Effector memory CD8-positive, alpha-beta T cell (primary cell): Measurements from ENCODE around the gene SMC1B.
"Not testable (repeated sequence)": the region's sequence is repeated elsewhere in the genome, so short reads cannot be mapped to it uniquely, and the experiment has no call there.

ENCODE experiments used
- ATAC-seq: fragments of 150-1000 bp; cut with Tn5 transposase; replicated peaks from 2 replicates; pipeline ENCODE4 v1.10.0; 2021; ENCODE audit warnings: mild to moderate bottlenecking, moderate library complexity
- DNase-seq, 3 experiments: peaks; one replicate each; pipeline ENCODE4 v3.0.0; 2021
- H3K27ac Mint-ChIP-seq, 2 donors: one replicate each; pipeline ENCODE4 v1.8.0; 2022; ENCODE audit warnings: mild to moderate bottlenecking in 2 of 2, mixed read lengths in 2 of 2, moderate library complexity in 2 of 2
- H3K27me3 Mint-ChIP-seq, 2 donors: one replicate each; pipeline ENCODE4 v1.8.0; 2022; ENCODE audit warnings: mixed read lengths in 2 of 2
- H3K36me3 Mint-ChIP-seq: one replicate; pipeline ENCODE4 v1.8.0; 2022; ENCODE audit warnings: mild to moderate bottlenecking, moderate library complexity, mixed read lengths; ENCODE audit not compliant: insufficient read depth
- H3K4me1 Mint-ChIP-seq, 2 donors: one replicate each; pipeline ENCODE4 v1.8.0; 2022; ENCODE audit warnings: low read depth in 2 of 2, mixed read lengths in 2 of 2
- H3K4me3 Mint-ChIP-seq, 2 donors: one replicate each; pipeline ENCODE4 v1.8.0; 2022; ENCODE audit warnings: mild to moderate bottlenecking in 2 of 2, mixed read lengths in 2 of 2, moderate library complexity in 2 of 2
- H3K9me3 Mint-ChIP-seq, 2 donors: one replicate each; pipeline ENCODE4 v1.8.0; 2022; ENCODE audit warnings: mixed read lengths in 2 of 2

Gene SMC1B

DNA sequence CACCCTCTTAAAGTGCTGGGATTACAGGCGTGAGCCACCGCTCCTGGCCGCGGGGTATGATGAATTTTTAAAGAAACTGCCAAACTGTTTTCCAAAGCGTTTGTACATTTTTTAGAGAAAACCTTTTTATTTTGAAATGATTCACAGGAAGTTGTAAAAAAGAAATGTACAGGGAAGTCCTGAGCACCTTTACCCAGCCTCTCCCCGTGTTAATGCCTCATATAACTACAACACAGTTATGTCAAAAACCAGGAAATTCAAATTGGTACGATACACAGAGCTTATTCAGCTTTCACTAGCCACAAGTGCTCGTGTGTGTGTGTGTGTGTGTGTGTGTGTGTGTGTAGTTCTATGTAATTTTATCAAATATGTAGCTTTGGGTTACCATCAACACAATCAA, 110.6 kb downstream of the SMC1B start:
- DNase-seq (no peak), ATAC-seq (no peak)
- Mint-ChIP-seq H3K27ac (peak overlapping the region in 1 of 2 donors; percentile 60), H3K9me3 (no peaks in the 10 kb centered on the region), H3K4me3 (no peak overlapping the region), H3K4me1 (no peaks in the 10 kb centered on the region), H3K36me3 (no peaks in the 10 kb centered on the region), H3K27me3 (no peaks in the 10 kb centered on the region)

- peak overlapping the region; percentile 1 to 34 for H3K27ac Mint-ChIP-seq
- no peaks in the 10 kb centered on the region for H3K36me3 Mint-ChIP-seq
- ATAC-seq (no peak), DNase-seq (no peak)
- no peaks in the 10 kb centered on the region for H3K27me3 Mint-ChIP-seq
- H3K9me3 Mint-ChIP-seq, result no peaks in the 10 kb centered on the region
- H3K4me3 Mint-ChIP-seq, result no peak overlapping the region
- H3K4me1 Mint-ChIP-seq, result peaks cover 8 to 9% of the 10 kb centered on the region in 2 donors
Observed at GRCh38 chr22:45298934-45299505, 114.4 kb downstream of the SMC1B start.

DNA sequence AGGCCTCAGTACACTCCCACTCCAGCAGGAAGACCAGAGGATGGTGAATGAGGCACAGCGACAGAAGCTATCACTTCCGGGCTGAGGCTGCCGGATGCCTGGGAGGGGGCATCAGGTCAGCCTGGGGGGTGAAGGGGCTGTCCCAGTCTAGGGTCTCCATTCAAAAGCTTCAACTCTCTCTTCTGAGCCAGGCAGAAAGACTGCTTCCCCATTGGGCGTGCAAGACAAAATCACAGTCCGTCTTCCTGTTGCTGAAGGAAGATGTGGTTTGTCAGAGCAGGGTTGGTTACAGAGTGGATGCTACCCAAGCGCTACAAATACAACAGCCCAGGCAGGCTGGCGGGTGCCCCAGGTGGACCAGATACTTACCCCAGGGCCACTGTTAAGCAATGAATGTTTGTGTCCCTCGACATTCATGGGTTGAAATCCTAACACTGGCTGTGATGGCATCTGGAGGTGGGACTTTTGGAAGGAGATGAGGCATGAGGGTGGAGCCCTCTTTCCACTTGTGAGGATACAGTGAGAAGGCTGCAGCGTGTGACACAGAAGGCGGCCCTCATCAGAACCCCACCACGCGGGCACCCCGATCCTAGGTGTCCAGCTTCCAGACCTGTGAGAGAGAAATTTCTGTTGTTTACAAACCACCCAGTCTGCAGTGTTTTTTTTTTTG, 116.6 kb downstream of the SMC1B start:
- H3K4me3 Mint-ChIP-seq, result peak overlapping the region in 1 of 2 donors; percentile 24

DNA sequence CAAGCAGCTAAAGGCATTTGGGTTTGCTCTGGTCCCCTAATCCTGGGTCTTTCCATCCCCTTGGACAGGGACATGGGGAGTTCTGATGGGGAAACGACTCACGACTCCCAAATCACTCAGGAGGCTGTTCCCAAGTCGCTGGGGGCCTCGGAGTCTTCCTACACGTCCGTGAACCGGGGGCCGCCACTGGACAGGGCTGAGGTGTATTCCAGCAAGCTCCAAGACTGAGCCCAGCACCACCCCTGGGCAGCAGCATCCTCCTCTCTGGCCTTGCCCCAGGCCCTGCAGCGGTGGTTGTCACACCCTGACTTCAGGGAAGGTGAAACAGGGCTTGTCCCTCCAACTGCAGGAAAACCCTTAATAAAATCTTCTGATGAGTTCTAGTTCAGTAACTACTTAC, 117.9 kb downstream of the SMC1B start:
- H3K4me1 Mint-ChIP-seq, result peaks cover 8 to 9% of the 10 kb centered on the region in 2 donors
- H3K9me3 Mint-ChIP-seq, result no peaks in the 10 kb centered on the region
- no peak overlapping the region for H3K4me3 Mint-ChIP-seq
- no peaks in the 10 kb centered on the region for H3K27me3 Mint-ChIP-seq
- ATAC-seq, result no peak
- H3K36me3 Mint-ChIP-seq, result no peaks in the 10 kb centered on the region
- peak overlapping the region in 1 of 2 donors; percentile 20 for H3K27ac Mint-ChIP-seq
- no peak for DNase-seq

More for the DNA sequence above, 116.6 kb downstream of the SMC1B start:
- no peaks in the 10 kb centered on the region for H3K9me3 Mint-ChIP-seq
- no peaks in the 10 kb centered on the region for H3K27me3 Mint-ChIP-seq
- no peaks in the 10 kb centered on the region for H3K36me3 Mint-ChIP-seq
- peak overlapping the region; percentile 46 to 68 for H3K27ac Mint-ChIP-seq
- DNase-seq, result peak; percentile 26 to 41 (median 32)
- peaks cover 8 to 9% of the 10 kb centered on the region in 2 donors for H3K4me1 Mint-ChIP-seq
- ATAC-seq, result peak; percentile 94

GRCh38 chr22:45295004-45295403, 118.4 kb downstream of the SMC1B start:
- not testable (repeated sequence) for ATAC-seq, H3K27me3 Mint-ChIP-seq, H3K9me3 Mint-ChIP-seq, H3K4me3 Mint-ChIP-seq, H3K36me3 Mint-ChIP-seq, DNase-seq, H3K4me1 Mint-ChIP-seq
- peak overlapping the region in 1 of 2 donors; percentile 56 for H3K27ac Mint-ChIP-seq
